Activated CD8-positive, alpha-beta memory T cell treated with anti-CD3 and anti-CD28 coated beads for 36 hours (primary cell): ENCODE results near the gene IRF2BPL. TPM values are rescaled to one million over a fixed set of nuclear protein-coding genes. Genes with fewer than 3 reads are reported as not detected.

Source experiments
- CTCF ChIA-PET: fragments of 350-600 bp; sonication (Branson Sonifier 250); formaldehyde crosslinking; loops from one replicate; lab custom pipeline; 2021; ENCODE audit warnings: antibody characterized with exemption; lab: Charles Lee
- POLR2A ChIA-PET: fragments of 350-600 bp; sonication (Branson Sonifier 250); formaldehyde crosslinking; loops from one replicate; lab custom pipeline; 2021; ENCODE audit warnings: antibody characterized with exemption; lab: Charles Lee
- total RNA-seq, 2 experiments: library from RNA; stranded (reverse); gene quantifications; one replicate each; pipeline ENCODE4 v1.2.3, GENCODE V29; 2021

Gene IRF2BPL
- total RNA-seq, 2 experiments from 2014 or later, result 27.0 to 27.2 TPM

- CTCF ChIA-PET, result no interaction called here
Observed at GRCh38 chr14:77007183-77007974, 21.1 kb downstream of the IRF2BPL start.

GRCh38 chr14:77006132-77006531 is 22.4 kb downstream of the IRF2BPL start:
- ChIA-PET CTCF (no interaction called here), POLR2A (no interaction called here)

More at GRCh38 chr14:77007183-77007974, 21.1 kb downstream of the IRF2BPL start:
- POLR2A ChIA-PET, result no interaction called here

GRCh38 chr14:77005559-77005958 is 22.9 kb downstream of the IRF2BPL start:
- POLR2A ChIA-PET, result no interaction called here
- CTCF ChIA-PET, result no interaction called here

GRCh38 chr14:77004711-77005460 is 23.6 kb downstream of the IRF2BPL start:
- ChIA-PET CTCF (interaction anchor here (1.0 kb wide), 1 partner anchor 71 kb away, joined by 3 read pairs; no protein-coding TSS in a partner anchor), POLR2A (no interaction called here)

GRCh38 chr14:77003960-77004710 is 24.4 kb downstream of the IRF2BPL start:
- ChIA-PET CTCF (interaction anchor here (0.6 to 1.0 kb wide), 2 partner anchors 41 to 70 kb away, joined by 3 to 4 read pairs; no protein-coding TSS in a partner anchor), POLR2A (no interaction called here)

GRCh38 chr14:77002889-77003288 is 25.6 kb downstream of the IRF2BPL start:
- ChIA-PET POLR2A (no interaction called here), CTCF (no interaction called here)

GRCh38 chr14:77002335-77002734 is 26.2 kb downstream of the IRF2BPL start:
- ChIA-PET POLR2A (no interaction called here), CTCF (no interaction called here)

GRCh38 chr14:77000340-77001270 is 27.9 kb downstream of the IRF2BPL start:
- ChIA-PET POLR2A (no interaction called here), CTCF (interaction anchor here (1.0 kb wide), 1 partner anchor 55 kb away, joined by 3 read pairs; no protein-coding TSS in a partner anchor)

- CTCF ChIA-PET, result interaction anchor here (1.5 kb wide), 1 partner anchor 123 kb away, joined by 3 read pairs; no protein-coding TSS in a partner anchor
- POLR2A ChIA-PET, result no interaction called here
Observed at GRCh38 chr14:76998910-76999309, 29.6 kb downstream of the IRF2BPL start.

GRCh38 chr14:76997257-76997970 is 31.1 kb downstream of the IRF2BPL start:
- CTCF ChIA-PET, result interaction anchor here (0.9 to 1.5 kb wide), 2 partner anchors 15 to 121 kb away, joined by 3 read pairs; no protein-coding TSS in a partner anchor
- POLR2A ChIA-PET, result interaction anchor here (0.6 to 1.1 kb wide), 3 partner anchors 30 to 232 kb away, joined by 3 to 4 read pairs (median 3); no protein-coding TSS in a partner anchor

- POLR2A ChIA-PET, result interaction anchor here (1.1 kb wide), 1 partner anchor 31 kb away, joined by 4 read pairs; no protein-coding TSS in a partner anchor
- CTCF ChIA-PET, result interaction anchor here (0.9 kb wide), 1 partner anchor 14 kb away, joined by 3 read pairs; no protein-coding TSS in a partner anchor
Observed at GRCh38 chr14:76996563-76997146, 31.9 kb downstream of the IRF2BPL start.

- ChIA-PET CTCF (interaction anchor here (0.5 kb wide), 2 partner anchors 12 to 44 kb away, joined by 3 to 4 read pairs; no protein-coding TSS in a partner anchor), POLR2A (no interaction called here)
Observed at GRCh38 chr14:76995279-76996035, 33.1 kb downstream of the IRF2BPL start.

- POLR2A ChIA-PET, result no interaction called here
Observed at GRCh38 chr14:76993752-76994151, 34.8 kb downstream of the IRF2BPL start.

GRCh38 chr14:76990084-76990483 is 38.4 kb downstream of the IRF2BPL start:
- POLR2A ChIA-PET, result no interaction called here
- CTCF ChIA-PET, result no interaction called here

More at GRCh38 chr14:76993752-76994151, 34.8 kb downstream of the IRF2BPL start:
- CTCF ChIA-PET, result interaction anchor here (0.6 kb wide), 3 partner anchors 10 to 87 kb away, joined by 3 to 4 read pairs (median 4); no protein-coding TSS in a partner anchor

- POLR2A ChIA-PET, result interaction anchor here (0.7 kb wide), 1 partner anchor 65 kb away, joined by 5 read pairs; no protein-coding TSS in a partner anchor
- CTCF ChIA-PET, result no interaction called here
Observed at GRCh38 chr14:76987956-76988520, 40.5 kb downstream of the IRF2BPL start.

GRCh38 chr14:76986231-76986565 is 42.3 kb downstream of the IRF2BPL start:
- POLR2A ChIA-PET, result no interaction called here
- CTCF ChIA-PET, result no interaction called here
